Activated naive CD4-positive, alpha-beta T cell treated with anti-CD3 and anti-CD28 coated beads, Interleukin-2, amount 50 U/mL, for 16 hours (primary cell): ENCODE results near the gene CRELD2.

Experiments
- DNase-seq: peaks from one replicate; pipeline ENCODE4 v3.0.0-alpha.2; 2020

Gene CRELD2

DNA sequence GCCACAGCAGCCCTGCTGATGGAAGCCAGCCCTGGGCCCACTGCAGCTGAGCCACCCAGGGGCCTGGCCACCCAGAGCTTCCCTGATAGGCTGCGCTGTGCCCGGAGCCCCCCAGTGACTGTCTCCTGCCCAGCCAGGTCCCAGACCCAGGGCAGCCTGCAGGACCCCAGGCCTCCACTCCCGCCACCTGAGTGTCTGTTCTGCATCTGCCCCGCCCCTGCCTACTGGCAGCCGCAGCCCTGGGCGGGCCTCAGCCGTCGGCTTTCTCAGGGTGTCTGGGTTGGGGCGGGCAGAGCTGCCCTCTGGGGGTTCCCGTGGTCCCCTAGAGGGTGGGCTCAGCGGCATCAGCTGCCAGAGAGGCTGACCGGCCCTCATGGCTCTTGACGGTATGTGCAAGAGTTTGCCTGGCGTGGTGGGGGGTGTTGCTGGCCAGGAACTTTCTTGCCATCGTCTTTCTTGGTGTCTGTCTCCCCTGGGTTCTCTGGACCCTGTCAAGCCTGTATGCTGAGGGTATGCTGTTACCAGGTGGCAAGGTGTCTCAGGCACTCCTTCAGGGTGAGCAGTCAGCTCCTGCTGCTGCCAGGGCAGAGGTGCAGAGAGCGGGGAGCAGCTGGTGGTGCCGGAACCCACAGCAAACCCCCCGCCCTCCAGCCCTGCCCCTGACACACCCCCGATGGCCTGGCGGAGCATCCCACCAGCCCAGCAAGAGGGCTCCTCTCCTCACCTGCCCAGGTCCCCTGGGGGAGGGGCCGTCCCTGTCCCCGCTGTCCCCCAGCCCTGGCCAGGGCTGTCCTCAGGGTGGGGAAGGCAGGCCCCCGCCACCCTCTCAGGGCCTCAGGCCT, 29.9 kb downstream of the CRELD2 start:
- DNase-seq, result no peak

GRCh38 chr22:49948958-49949913, 30.8 kb downstream of the CRELD2 start:
- no peak for DNase-seq

GRCh38 chr22:49949914-49950292, 31.5 kb downstream of the CRELD2 start:
- DNase-seq, result no peak

DNA sequence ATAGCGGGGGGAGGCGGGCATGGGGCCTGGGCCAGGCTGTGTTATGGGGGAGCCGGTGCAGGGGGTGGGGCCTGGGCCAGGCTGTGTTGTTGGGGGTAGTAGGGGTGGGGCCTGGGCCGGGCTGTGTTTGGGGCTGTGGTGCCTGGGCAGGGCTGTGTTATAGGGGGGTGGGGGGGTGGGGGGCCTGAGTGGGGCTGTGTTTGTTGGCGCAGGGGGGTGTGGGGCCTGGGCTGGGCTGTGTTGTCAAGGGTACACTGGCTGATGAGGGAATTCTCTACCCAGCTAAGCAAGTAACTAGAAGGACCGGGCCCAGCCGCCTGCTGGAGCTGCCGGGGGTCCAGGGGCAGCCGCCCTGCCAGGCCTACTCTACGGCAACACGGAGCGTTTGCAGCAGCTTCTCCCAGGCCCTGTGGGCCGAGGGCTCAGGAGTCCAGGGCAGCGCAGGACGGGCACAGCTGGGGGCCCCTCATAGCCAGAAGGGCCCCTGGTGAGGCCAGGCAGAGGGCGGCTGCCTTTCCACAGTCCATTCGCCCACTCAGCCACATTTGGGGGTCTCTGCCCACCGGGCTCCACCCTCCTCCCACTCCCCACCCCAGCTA, 32.1 kb downstream of the CRELD2 start:
- DNase-seq, result no peak

- DNase-seq, result no peak
Measured at GRCh38 chr22:49951000-49951677, 32.7 kb downstream of the CRELD2 start.

- DNase-seq, result no peak
Measured at GRCh38 chr22:49951678-49951985, 33.2 kb downstream of the CRELD2 start.

GRCh38 chr22:49951986-49952896, 33.8 kb downstream of the CRELD2 start:
- no peak for DNase-seq

GRCh38 chr22:49953027-49953679, 34.7 kb downstream of the CRELD2 start:
- no peak for DNase-seq

- DNase-seq, result no peak
Measured at GRCh38 chr22:49953680-49954344, 35.4 kb downstream of the CRELD2 start.

DNA sequence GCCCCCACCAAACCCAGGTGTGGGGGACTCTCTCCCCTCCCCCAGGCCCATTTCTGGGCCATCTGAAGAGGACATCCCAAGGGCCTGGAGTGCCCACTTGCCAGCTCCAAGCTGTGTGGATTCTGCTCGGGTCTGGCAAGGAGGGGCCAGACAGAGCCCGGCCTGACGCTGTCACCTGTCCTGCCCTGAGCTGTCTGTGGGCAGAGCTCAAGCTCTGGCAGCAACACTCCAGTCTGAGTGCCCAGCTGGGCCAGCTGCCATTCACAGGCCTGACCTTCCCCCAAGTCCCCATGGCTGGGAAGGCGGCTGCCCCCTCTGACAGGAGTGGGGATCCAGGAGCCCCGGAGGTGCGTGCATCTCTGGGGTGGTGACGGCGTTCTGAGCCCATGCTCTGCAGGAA, 35.9 kb downstream of the CRELD2 start:
- no peak for DNase-seq

DNA sequence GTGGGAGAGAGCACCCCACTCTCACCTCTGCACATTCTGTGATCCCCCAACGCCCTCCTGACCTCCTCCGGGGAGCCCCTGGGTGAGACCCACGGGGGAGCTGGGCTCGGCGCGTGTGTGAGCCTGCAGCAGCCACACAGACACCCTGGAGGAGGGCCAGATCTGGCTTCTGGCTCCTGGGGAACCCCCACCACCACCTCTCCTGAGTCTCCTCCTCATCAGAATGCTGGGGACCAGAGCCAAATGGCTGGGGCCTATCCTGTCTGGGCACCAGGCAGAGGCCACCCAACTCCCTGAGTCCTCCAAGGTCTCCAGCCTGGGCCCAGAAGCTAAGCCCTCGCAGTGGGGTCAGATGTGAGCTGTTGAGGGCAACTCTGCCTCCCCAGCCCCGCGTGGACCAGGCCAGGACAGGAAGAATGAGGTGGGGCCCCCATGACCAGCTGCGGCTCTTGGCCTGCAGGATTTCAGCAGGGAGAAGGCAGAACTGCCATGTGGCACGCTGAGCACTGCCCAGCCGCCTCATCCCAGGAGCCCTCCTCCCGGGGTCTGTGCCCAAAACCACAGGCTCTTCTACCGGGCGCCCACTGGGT, 36.7 kb downstream of the CRELD2 start:
- no peak for DNase-seq

- DNase-seq, result no peak
Measured at GRCh38 chr22:49955581-49956417, 37.4 kb downstream of the CRELD2 start.

DNA sequence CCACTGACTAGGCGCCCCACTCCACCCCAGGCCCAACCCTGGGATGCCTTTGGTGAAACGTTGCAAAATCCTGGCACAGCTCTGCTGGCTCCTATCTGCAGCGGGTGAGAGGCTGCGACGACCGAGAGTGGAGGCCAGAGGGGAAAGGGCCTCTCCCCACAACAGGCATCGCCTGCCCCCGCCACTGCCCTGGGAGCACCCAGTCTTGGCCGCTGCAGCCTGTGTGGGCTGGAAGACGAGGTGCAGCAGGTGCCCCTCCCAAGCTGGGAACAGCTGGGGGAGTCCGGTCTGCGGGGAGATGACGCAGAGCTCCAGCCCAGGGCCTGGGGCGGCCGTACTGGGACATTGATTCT, 38.0 kb downstream of the CRELD2 start:
- no peak for DNase-seq

GRCh38 chr22:49956914-49957825, 38.7 kb downstream of the CRELD2 start:
- no peak for DNase-seq

DNA sequence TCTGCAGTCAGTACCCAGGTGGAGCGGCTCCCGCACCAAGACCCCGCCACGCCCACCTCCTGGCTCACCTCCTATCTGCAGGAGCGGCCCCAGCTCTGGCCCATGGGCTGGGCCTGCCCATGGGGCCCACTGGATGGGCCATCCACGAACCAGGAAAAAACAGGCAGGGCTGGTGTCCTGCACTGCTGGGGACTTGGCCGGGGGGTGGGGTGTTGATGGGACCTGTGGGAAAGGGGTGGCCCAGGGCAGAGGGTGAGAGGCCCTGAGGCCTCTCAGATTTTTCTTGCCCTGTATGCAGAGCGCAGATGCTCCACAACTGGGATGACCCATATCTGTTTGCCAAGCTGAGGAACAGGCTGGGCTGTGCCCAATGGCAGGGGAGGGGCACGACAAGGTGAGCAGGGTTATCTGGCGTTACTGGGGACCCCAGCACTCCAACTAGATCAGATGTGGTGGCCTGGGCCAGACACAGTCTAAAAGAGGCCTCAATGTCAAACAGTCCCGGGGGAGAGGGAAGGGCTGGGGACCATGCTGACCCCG, 39.5 kb downstream of the CRELD2 start:
- no peak for DNase-seq

DNA sequence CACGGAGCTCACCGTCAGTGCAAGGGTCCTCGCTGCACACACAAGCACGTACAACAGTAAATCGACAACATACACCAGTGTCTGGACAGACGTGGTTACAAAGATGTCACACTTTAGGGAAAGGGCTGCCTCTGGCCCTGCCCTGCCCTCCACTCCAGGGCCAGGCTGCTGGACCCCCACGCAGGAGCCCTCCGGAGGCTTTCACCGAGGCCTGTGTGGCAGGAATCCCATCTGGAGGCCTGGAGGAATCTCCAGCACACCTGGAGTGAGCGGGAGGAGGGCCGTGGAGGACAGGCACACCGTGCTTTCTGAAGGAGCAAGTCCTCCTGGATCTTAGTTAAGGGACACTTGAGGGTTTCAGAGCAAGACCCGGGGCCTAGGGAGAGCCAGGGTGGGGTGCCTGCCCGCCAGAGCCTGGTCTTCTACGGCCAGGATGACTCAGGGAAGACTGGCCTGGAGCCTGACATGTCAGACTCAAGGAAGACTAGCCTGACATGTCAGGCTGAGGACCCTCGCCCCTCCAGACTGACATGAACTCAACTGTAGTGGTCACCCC, 40.0 kb downstream of the CRELD2 start:
- no peak for DNase-seq

- no peak for DNase-seq
Measured at GRCh38 chr22:49958931-49959781, 40.7 kb downstream of the CRELD2 start.
